Transverse colon (tissue), 4 donors: ENCODE data around the gene USP53.

Experiments
- CTCF ChIP-seq, 5 experiments: fragments of 200-600 bp in 3 of 5; fragments of 450-650 bp in 2 of 5; sonication (generic) in 3 of 5; IDR thresholded peaks; 1 replicate in 2 of 5; 2 replicates in 3 of 5; pipeline ENCODE4 v1.5.1; 2016 to 2017; ENCODE audit warnings: antibody characterized with exemption in 5 of 5, inconsistent platforms in 3 of 5, mild to moderate bottlenecking in 2 of 5, moderate library complexity in 1 of 5
- POLR2A ChIP-seq: fragments of 450-650 bp; IDR thresholded peaks from one replicate; pipeline ENCODE4 v1.6.1; 2016; ENCODE audit warnings: antibody characterized with exemption, mild to moderate bottlenecking, moderate library complexity
- POLR2AphosphoS5 ChIP-seq, 3 donors: sonication (generic); formaldehyde crosslinking; IDR thresholded peaks; one replicate each; pipeline ENCODE4 v1.6.1; 2016; ENCODE audit warnings: antibody characterized with exemption in 3 of 3

DNA sequence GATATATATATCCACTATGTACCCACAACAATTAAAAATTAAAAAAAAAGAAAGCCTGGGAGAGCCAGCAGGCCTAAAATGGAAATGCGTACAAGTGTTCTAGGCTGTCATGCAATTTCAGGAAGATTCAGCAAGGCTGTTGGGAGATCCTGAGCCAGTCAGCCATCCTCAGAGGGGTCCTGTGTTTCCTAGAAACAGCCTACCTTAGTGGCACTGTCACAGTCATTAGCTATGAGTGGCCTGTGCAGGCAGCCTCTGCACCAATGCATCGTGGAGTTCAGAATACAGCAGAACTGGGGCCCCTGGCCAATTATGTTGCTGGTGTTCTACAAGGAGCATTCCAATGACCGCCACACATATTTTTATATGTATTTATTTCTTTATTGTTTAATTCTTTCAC is 21.0 kb upstream of the USP53 start:
- no peak for TF ChIP-seq CTCF (IDR thresholded peaks at IDR 0.05)
- TF ChIP-seq POLR2A: no peak
- TF ChIP-seq POLR2AphosphoS5 (IDR thresholded peaks at IDR 0.05): no peak
